ENCODE results near the gene OR8B2. TPM values are rescaled to one million over a fixed set of nuclear protein-coding genes. Genes with fewer than 3 reads are reported as not detected.

OR8B2 gene, protein sequence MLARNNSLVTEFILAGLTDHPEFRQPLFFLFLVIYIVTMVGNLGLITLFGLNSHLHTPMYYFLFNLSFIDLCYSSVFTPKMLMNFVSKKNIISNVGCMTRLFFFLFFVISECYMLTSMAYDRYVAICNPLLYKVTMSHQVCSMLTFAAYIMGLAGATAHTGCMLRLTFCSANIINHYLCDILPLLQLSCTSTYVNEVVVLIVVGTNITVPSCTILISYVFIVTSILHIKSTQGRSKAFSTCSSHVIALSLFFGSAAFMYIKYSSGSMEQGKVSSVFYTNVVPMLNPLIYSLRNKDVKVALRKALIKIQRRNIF
- total RNA-seq, result not detected

DNA sequence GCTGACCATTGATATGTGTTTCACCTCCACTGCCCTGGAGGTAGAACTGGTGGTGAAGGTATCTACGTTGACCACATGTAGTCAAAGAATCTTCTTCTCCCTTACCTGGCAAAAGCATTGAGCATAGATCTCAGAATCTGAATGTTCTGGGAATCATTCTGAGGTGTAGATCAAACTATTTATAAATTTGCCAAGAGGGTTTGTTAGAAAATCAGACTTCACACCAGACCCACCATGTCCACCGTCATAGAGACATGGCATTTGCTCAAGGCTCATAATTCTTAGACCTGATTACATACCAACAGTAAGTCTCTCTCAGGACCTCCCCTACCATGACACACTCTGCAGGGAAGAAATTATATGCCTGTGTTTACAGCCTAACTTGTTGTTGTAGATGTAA, at the start of gene OR8B2:
Gene OR8B2, minus strand, starts transcription at position 101 of the 400 bp plus-strand sequence. CDS start 1,156 bp downstream, outside the sequence.
- intact Hi-C loops (cut with DNase I; ENCODE audit: low total_unique reads) (no loop called here), in situ Hi-C loops (cut with MboI; ENCODE audit: low sequenced_read_pairs in 4 of 4) (no loop called here)
- H3K9me3 ChIP-seq, result no peaks in the 10 kb centered on the region
- TF ChIP-seq, protein P1, sequence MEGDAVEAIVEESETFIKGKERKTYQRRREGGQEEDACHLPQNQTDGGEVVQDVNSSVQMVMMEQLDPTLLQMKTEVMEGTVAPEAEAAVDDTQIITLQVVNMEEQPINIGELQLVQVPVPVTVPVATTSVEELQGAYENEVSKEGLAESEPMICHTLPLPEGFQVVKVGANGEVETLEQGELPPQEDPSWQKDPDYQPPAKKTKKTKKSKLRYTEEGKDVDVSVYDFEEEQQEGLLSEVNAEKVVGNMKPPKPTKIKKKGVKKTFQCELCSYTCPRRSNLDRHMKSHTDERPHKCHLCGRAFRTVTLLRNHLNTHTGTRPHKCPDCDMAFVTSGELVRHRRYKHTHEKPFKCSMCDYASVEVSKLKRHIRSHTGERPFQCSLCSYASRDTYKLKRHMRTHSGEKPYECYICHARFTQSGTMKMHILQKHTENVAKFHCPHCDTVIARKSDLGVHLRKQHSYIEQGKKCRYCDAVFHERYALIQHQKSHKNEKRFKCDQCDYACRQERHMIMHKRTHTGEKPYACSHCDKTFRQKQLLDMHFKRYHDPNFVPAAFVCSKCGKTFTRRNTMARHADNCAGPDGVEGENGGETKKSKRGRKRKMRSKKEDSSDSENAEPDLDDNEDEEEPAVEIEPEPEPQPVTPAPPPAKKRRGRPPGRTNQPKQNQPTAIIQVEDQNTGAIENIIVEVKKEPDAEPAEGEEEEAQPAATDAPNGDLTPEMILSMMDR (IDR thresholded peaks at IDR 0.05 in 4 of 5, conservative IDR thresholded peaks at IDR 0.05 in 1 of 5), result no peak
- TF ChIP-seq POLR2A (IDR thresholded peaks at IDR 0.05), result no peak
- H3K27ac ChIP-seq, result no peak within 1 kb of the TSS
- no peaks in the 10 kb centered on the region for H3K36me3 ChIP-seq
- ATAC-seq (no peak), DNase-seq (no peak)
- no peak within 1 kb of the TSS for H3K4me3 ChIP-seq
- no peaks in the 10 kb centered on the region for H3K27me3 ChIP-seq
- H3K4me1 ChIP-seq, result no peaks in the 10 kb centered on the region

DNA sequence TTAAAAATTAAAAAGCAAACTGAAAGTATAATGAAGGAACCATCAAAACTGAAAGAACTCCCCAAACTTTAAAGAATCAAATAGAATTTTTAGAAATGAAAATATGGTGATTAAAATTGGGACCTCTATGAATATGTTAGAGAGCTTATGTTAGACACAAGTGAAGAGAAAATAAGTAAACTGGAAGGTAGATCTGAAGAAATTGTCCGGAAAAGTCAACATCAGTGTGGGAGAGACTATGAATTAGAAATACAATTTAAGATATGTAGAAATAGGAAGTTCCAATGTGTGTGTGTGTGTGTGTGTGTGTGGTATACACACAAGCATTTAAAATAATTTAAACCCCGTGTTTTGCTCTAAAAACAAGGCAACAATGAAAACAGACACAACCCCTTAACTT, 45.3 kb upstream of the OR8B2 start:
- Histone ChIP-seq H3K36me3 (no peaks in the 10 kb centered on the region), H3K27ac (no peak overlapping the region), H3K27me3 (no peaks in the 10 kb centered on the region), H3K4me1 (no peaks in the 10 kb centered on the region), H3K9me3 (no peaks in the 10 kb centered on the region), H3K4me3 (no peak overlapping the region)
- in situ Hi-C loops (cut with MboI; ENCODE audit: low sequenced_read_pairs in 4 of 4) (no loop called here), intact Hi-C loops (cut with DNase I; ENCODE audit: low total_unique reads) (no loop called here)
- TF ChIP-seq POLR2A (IDR thresholded peaks at IDR 0.05), result no peak
- TF ChIP-seq, protein P1 (IDR thresholded peaks at IDR 0.05 in 4 of 5, conservative IDR thresholded peaks at IDR 0.05 in 1 of 5), result no peak
- ATAC-seq (no peak), DNase-seq (no peak)

DNA sequence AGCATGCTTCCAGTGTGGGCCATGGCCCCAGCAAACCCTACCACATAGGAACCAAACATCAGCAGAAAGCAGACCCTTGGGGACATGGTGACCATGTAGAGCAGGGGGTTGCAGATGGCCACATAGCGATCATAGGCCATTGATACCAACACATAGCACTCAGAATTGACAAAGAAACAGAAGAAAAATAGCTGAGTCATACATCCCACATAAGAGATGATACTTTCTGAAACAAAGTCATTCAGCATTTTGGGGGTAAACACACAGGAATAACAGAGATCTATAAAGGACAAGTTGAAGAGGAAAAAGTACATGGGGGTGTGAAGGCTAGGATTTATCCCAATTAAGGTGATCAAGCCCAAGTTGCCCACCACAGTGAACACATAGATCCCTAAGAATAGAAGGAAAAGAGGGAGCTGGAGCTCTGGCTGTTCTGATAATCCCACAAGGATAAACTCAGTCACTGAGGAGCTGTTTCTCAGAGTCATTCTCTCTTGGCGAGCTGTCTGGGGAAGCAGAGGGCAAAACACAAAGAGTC, 40.2 kb upstream of the OR8B2 start, which contains the start of gene OR8B4:
Gene OR8B4, minus strand, starts transcription at position 488 of the 538 bp plus-strand sequence. Its CDS starts 0 bp downstream, at position 488.
- Histone ChIP-seq H3K36me3 (no peaks in the 10 kb centered on the region), H3K27ac (no peak within 1 kb of the TSS), H3K27me3 (no peaks in the 10 kb centered on the region), H3K4me1 (no peaks in the 10 kb centered on the region), H3K4me3 (no peak within 1 kb of the TSS), H3K9me3 (no peaks in the 10 kb centered on the region)
- TF ChIP-seq, protein P1 (IDR thresholded peaks at IDR 0.05 in 4 of 5, conservative IDR thresholded peaks at IDR 0.05 in 1 of 5), result no peak
- no peak for TF ChIP-seq POLR2A (IDR thresholded peaks at IDR 0.05)
- in situ Hi-C loops (cut with MboI; ENCODE audit: low sequenced_read_pairs in 4 of 4), result loop anchor here in 1 of 4 donors (25.0 kb wide), 1 partner anchor 163 kb away; no protein-coding TSS in a partner anchor
- no peak for ATAC-seq
- intact Hi-C loops (cut with DNase I; ENCODE audit: low total_unique reads), result no loop called here
- DNase-seq, result no peak

DNA sequence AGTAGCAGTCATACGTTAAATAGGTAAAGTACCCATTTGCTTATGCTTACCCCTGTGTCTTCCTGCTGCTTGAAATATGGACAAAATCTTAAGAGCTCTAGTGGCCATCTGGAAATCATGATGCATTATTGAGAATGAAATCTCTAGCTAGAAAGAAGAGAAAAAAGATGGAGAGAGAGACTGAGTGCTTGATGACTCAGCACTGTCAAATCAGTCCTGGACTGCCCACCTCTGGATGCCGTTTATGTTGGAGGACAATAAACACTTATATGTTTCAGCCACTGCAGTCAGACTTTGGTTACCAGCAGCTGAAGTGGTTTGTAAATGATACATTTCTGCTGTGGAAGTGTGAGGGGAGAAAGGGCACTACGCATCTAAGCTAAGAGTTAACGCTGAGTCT, 36.7 kb upstream of the OR8B2 start:
- H3K9me3 ChIP-seq, result no peaks in the 10 kb centered on the region
- in situ Hi-C loops (cut with MboI; ENCODE audit: low sequenced_read_pairs in 4 of 4) (loop anchor here in 1 of 4 donors (25.0 kb wide), 1 partner anchor 166 kb away; no protein-coding TSS in a partner anchor), intact Hi-C loops (cut with DNase I; ENCODE audit: low total_unique reads) (no loop called here)
- H3K27ac ChIP-seq, result no peak overlapping the region
- no peak for DNase-seq
- no peaks in the 10 kb centered on the region for H3K27me3 ChIP-seq
- no peak for ATAC-seq
- no peaks in the 10 kb centered on the region for H3K36me3 ChIP-seq
- H3K4me1 ChIP-seq, result no peaks in the 10 kb centered on the region
- no peak for TF ChIP-seq POLR2A (IDR thresholded peaks at IDR 0.05)
- TF ChIP-seq, protein P1 (IDR thresholded peaks at IDR 0.05 in 4 of 5, conservative IDR thresholded peaks at IDR 0.05 in 1 of 5), result no peak
- no peak overlapping the region for H3K4me3 ChIP-seq

All from gastrocnemius medialis (tissue), 4 donors.